ENCODE results near the gene H2BK1. TPM values are rescaled to one million over a fixed set of nuclear protein-coding genes. Genes with fewer than 3 reads are reported as not detected.

The H2BK1 gene
- total RNA-seq, 6 donors from 2014 or later, result not detected

- H3K4me1 ChIP-seq, result peaks cover 25 to 28% (median 26%) of the 10 kb centered on the region in 4 donors
- H3K36me3 ChIP-seq, result peaks cover 21 to 66% (median 45%) of the 10 kb centered on the region in 4 donors
- DNase-seq (no peak), ATAC-seq (ENCODE audit: low FRiP score in 2 of 2) (no peak)
- TF ChIP-seq POLR2AphosphoS5 (IDR thresholded peaks at IDR 0.05) (no peak), CTCF (IDR thresholded peaks at IDR 0.05) (no peak), POLR2A (IDR thresholded peaks at IDR 0.05) (no peak)
- 68 to 83% methylated on average over 4 of the region's 4 CpGs for WGBS, 2 donors
- no peaks in the 10 kb centered on the region for H3K9me3 ChIP-seq
- H3K4me3 ChIP-seq, result no peak overlapping the region
- H3K27ac ChIP-seq, result no peak overlapping the region
- peaks cover 0 to 10% (median 4%) of the 10 kb centered on the region in 4 donors for H3K27me3 ChIP-seq
Observed at GRCh38 chr7:151240536-151240935, 30.2 kb upstream of the H2BK1 start.

GRCh38 chr7:151239837-151240459 is 29.7 kb upstream of the H2BK1 start:
- Histone ChIP-seq H3K9me3 (no peaks in the 10 kb centered on the region), H3K4me1 (peaks cover 19 to 22% (median 20%) of the 10 kb centered on the region in 4 donors), H3K27me3 (peaks cover 0 to 4% (median 2%) of the 10 kb centered on the region in 4 donors), H3K4me3 (no peak overlapping the region), H3K36me3 (peaks cover 21 to 72% (median 51%) of the 10 kb centered on the region in 4 donors), H3K27ac (no peak overlapping the region)
- no peak for ATAC-seq (ENCODE audit: low FRiP score in 2 of 2)
- WGBS, 2 donors, result 80 to 86% methylated on average over 11 of the region's 11 CpGs
- no peak for TF ChIP-seq POLR2A (IDR thresholded peaks at IDR 0.05)
- TF ChIP-seq CTCF (IDR thresholded peaks at IDR 0.05), result no peak
- no peak for TF ChIP-seq EP300 (IDR thresholded peaks at IDR 0.05)
- TF ChIP-seq POLR2AphosphoS5 (IDR thresholded peaks at IDR 0.05), result no peak
- no peak for DNase-seq

- no peak for TF ChIP-seq CTCF (IDR thresholded peaks at IDR 0.05)
- TF ChIP-seq POLR2AphosphoS5 (IDR thresholded peaks at IDR 0.05), result no peak
- TF ChIP-seq POLR2A (IDR thresholded peaks at IDR 0.05), result no peak
- no peak for TF ChIP-seq EP300 (IDR thresholded peaks at IDR 0.05)
- 85 to 88% methylated on average over 16 to 25 of the region's 25 CpGs for WGBS, 2 donors
- Histone ChIP-seq H3K27me3 (no peaks in the 10 kb centered on the region), H3K9me3 (no peaks in the 10 kb centered on the region), H3K27ac (no peak overlapping the region), H3K4me1 (peaks cover 11 to 16% (median 13%) of the 10 kb centered on the region in 4 donors), H3K4me3 (no peak overlapping the region), H3K36me3 (peaks cover 21 to 79% (median 54%) of the 10 kb centered on the region in 4 donors)
- no peak for DNase-seq
- ATAC-seq (ENCODE audit: low FRiP score in 2 of 2), result no peak
Observed at GRCh38 chr7:151238924-151239836, 28.9 kb upstream of the H2BK1 start.

GRCh38 chr7:151238190-151238810 is 28.0 kb upstream of the H2BK1 start:
- H3K36me3 ChIP-seq, result peaks cover 21 to 80% (median 54%) of the 10 kb centered on the region in 4 donors
- H3K27me3 ChIP-seq, result no peaks in the 10 kb centered on the region
- DNase-seq (no peak), ATAC-seq (ENCODE audit: low FRiP score in 2 of 2) (no peak)
- H3K4me3 ChIP-seq, result no peak overlapping the region
- 80 to 81% methylated on average over 9 to 16 of the region's 17 CpGs for WGBS, 2 donors
- H3K4me1 ChIP-seq, result peaks cover 10 to 16% (median 12%) of the 10 kb centered on the region in 4 donors
- TF ChIP-seq EP300 (IDR thresholded peaks at IDR 0.05) (no peak), CTCF (IDR thresholded peaks at IDR 0.05) (no peak), POLR2AphosphoS5 (IDR thresholded peaks at IDR 0.05) (no peak), POLR2A (IDR thresholded peaks at IDR 0.05) (no peak)
- H3K9me3 ChIP-seq, result no peaks in the 10 kb centered on the region
- H3K27ac ChIP-seq, result no peak overlapping the region

Measured in upper lobe of left lung (tissue), 6 donors.